DMS79 treated with DMSO at 0.1 percent for 48 hours (cell line): ENCODE measurements around the gene SDR9C7.

ENCODE experiments used
- DNase-seq: peaks from one replicate; lab custom pipeline; 2025; lab: John Stamatoyannopoulos, UW

SDR9C7 gene

DNA sequence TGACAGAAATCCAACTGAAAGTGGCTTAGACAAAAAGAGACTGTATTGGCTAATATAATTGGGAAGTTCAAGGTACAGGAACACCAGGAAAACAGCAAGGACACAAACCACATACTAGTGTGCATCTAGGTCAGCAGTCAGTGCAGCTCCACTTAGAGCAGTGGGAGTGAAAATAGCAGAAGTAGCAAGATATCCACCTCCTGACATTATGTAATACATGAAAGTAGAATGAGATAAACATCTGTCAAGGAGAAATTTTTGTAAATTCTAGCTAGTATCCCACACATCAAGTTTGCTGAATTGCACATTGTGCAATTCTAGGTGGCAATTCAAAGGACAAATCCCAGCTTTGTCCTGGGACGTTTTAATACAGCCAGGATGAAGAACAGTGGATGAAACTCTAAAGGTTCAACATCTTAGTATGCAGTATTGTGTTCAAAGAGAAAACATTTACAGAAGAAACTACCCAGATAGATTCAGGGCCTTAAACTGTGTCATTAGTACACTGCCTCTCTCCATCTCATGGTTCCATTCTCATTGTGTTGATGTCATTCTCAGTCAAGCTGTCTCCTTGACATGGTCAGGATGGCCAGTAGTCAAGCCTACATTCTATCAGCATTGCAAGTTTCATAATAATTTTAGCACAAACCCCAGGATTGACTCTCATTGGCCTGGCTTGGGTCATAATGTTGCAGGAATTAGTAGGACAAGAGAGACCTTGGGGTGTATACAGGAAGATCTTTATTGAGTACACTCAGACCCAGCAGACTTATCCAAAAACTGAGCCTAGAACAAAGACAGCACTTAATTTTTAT lies 56.8 kb downstream of the SDR9C7 start:
- DNase-seq: no peak

DNA sequence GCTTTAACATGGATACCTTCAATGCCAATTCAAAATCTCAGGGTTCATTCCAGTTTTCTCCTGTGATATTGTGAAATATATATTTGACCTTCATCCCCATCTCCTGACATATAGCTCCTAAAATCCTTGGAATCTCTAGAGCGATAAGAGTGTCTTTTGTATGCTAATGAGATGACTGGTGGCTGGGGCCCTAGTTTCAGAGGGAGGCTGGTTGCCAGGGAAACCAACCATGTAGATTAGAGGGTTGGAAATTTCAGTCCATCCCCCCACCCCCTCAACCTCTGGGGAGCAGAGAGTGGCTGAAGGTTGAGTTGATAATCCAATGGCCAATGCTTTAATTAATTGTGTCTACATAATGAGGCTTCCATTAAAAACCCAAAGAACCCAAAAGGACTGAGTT lies 59.4 kb downstream of the SDR9C7 start:
- no peak for DNase-seq

DNA sequence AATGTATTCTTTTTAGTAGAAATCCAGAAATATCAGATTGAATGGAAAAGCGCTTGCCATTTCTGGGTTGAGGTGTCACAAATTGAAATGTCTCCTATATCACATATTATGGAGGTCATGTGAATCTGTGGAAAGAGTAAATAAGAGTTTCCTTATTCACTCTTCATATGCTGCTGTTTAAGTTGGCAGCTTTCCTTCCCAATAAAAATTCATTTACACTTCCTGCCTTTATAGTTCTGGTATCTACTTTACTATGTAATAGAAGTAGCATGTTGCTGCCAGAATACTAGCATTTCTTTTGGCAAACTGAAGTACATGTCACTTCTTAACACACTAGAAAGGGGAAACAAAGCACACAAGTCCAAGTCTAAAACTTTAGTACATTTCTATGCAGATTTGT lies 60.8 kb downstream of the SDR9C7 start:
- no peak for DNase-seq
